ENCODE results near the gene CCT6A. TPM values are rescaled to one million over a fixed set of nuclear protein-coding genes. Genes with fewer than 3 reads are reported as not detected.
"Not testable (repeated sequence)": the region's sequence is repeated elsewhere in the genome, so short reads cannot be mapped to it uniquely, and the experiment has no call there.

Gene CCT6A
- total RNA-seq, 2 experiments from 2014 or later, result 31.8 to 33.0 TPM

GRCh38 chr7:56079450-56080185, 28.1 kb downstream of the CCT6A start:
- ATAC-seq (ENCODE audit: poor library complexity), result no peak
- POLR2A ChIA-PET, result no interaction called here
- no peak for DNase-seq

GRCh38 chr7:56080726-56081435, 29.3 kb downstream of the CCT6A start:
- DNase-seq; H3K27me3 ChIP-seq (ENCODE audit: control insufficient read depth in 1 of 2, insufficient read depth in 2 of 2, low read length in 2 of 2); H3K27ac ChIP-seq (ENCODE audit: low read depth in 1 of 2, low read length in 2 of 2); H3K9me3 ChIP-seq (ENCODE audit: control insufficient read depth in 1 of 2, insufficient read depth in 1 of 2, low read length in 2 of 2); H3K4me1 Mint-ChIP-seq (ENCODE audit: low read depth); H3K4me3 Mint-ChIP-seq; H3K27me3 Mint-ChIP-seq; ATAC-seq (ENCODE audit: poor library complexity); H3K9me3 Mint-ChIP-seq; H3K4me3 ChIP-seq (ENCODE audit: low read length); POLR2A ChIA-PET; intact Hi-C loops (cut with DNase I, micrococcal nuclease); H3K27ac Mint-ChIP-seq; CTCF ChIA-PET; H3K4me1 ChIP-seq (ENCODE audit: insufficient read depth, low read length): not testable (repeated sequence)
- peaks cover 51% of the 10 kb centered on the region for H3K36me3 Mint-ChIP-seq (ENCODE audit: low read depth)
- H3K36me3 ChIP-seq (ENCODE audit: insufficient read depth, low read length), result peaks cover 35% of the 10 kb centered on the region

More at GRCh38 chr7:56079450-56080185, 28.1 kb downstream of the CCT6A start:
- H3K27me3 Mint-ChIP-seq, result no peaks in the 10 kb centered on the region
- CTCF ChIA-PET, result no interaction called here
- H3K9me3 Mint-ChIP-seq, result no peaks in the 10 kb centered on the region
- H3K4me1 Mint-ChIP-seq (ENCODE audit: low read depth), result no peaks in the 10 kb centered on the region
- H3K9me3 ChIP-seq (ENCODE audit: control insufficient read depth in 1 of 2, insufficient read depth in 1 of 2, low read length in 2 of 2), result no peaks in the 10 kb centered on the region
- H3K4me3 Mint-ChIP-seq, result no peak overlapping the region
- H3K27ac ChIP-seq (ENCODE audit: low read depth in 1 of 2, low read length in 2 of 2), result no peak overlapping the region
- peaks cover 49% of the 10 kb centered on the region for H3K36me3 Mint-ChIP-seq (ENCODE audit: low read depth)
- H3K36me3 ChIP-seq (ENCODE audit: insufficient read depth, low read length), result peaks cover 38% of the 10 kb centered on the region
- peaks cover 3% of the 10 kb centered on the region for H3K4me1 ChIP-seq (ENCODE audit: insufficient read depth, low read length)
- H3K27me3 ChIP-seq (ENCODE audit: control insufficient read depth in 1 of 2, insufficient read depth in 2 of 2, low read length in 2 of 2), result no peaks in the 10 kb centered on the region
- intact Hi-C loops (cut with DNase I, micrococcal nuclease), result no loop called here
- TF ChIP-seq, protein P1, sequence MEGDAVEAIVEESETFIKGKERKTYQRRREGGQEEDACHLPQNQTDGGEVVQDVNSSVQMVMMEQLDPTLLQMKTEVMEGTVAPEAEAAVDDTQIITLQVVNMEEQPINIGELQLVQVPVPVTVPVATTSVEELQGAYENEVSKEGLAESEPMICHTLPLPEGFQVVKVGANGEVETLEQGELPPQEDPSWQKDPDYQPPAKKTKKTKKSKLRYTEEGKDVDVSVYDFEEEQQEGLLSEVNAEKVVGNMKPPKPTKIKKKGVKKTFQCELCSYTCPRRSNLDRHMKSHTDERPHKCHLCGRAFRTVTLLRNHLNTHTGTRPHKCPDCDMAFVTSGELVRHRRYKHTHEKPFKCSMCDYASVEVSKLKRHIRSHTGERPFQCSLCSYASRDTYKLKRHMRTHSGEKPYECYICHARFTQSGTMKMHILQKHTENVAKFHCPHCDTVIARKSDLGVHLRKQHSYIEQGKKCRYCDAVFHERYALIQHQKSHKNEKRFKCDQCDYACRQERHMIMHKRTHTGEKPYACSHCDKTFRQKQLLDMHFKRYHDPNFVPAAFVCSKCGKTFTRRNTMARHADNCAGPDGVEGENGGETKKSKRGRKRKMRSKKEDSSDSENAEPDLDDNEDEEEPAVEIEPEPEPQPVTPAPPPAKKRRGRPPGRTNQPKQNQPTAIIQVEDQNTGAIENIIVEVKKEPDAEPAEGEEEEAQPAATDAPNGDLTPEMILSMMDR (IDR thresholded peaks at IDR 0.05), result no peak
- no peak overlapping the region for H3K27ac Mint-ChIP-seq
- no peak overlapping the region for H3K4me3 ChIP-seq (ENCODE audit: low read length)

GRCh38 chr7:56081626-56082340, 30.2 kb downstream of the CCT6A start:
- POLR2A ChIA-PET, result no interaction called here
- intact Hi-C loops (cut with DNase I, micrococcal nuclease), result no loop called here
- CTCF ChIA-PET, result no interaction called here

More at GRCh38 chr7:56081626-56082340, 30.2 kb downstream of the CCT6A start:
- Mint-ChIP-seq H3K4me3 (no peak overlapping the region), H3K4me1 (ENCODE audit: low read depth) (no peaks in the 10 kb centered on the region), H3K27ac (no peak overlapping the region), H3K9me3 (no peaks in the 10 kb centered on the region), H3K27me3 (no peaks in the 10 kb centered on the region), H3K36me3 (ENCODE audit: low read depth) (peaks cover 52% of the 10 kb centered on the region)
- DNase-seq, result no peak
- H3K9me3 ChIP-seq (ENCODE audit: control insufficient read depth in 1 of 2, insufficient read depth in 1 of 2, low read length in 2 of 2), result no peaks in the 10 kb centered on the region
- peaks cover 31% of the 10 kb centered on the region for H3K36me3 ChIP-seq (ENCODE audit: insufficient read depth, low read length)
- TF ChIP-seq, protein P1 (IDR thresholded peaks at IDR 0.05), result no peak
- no peaks in the 10 kb centered on the region for H3K27me3 ChIP-seq (ENCODE audit: control insufficient read depth in 1 of 2, insufficient read depth in 2 of 2, low read length in 2 of 2)
- no peak overlapping the region for H3K4me3 ChIP-seq (ENCODE audit: low read length)
- no peak overlapping the region for H3K27ac ChIP-seq (ENCODE audit: low read depth in 1 of 2, low read length in 2 of 2)
- no peaks in the 10 kb centered on the region for H3K4me1 ChIP-seq (ENCODE audit: insufficient read depth, low read length)
- ATAC-seq (ENCODE audit: poor library complexity), result no peak

All from CD4-positive, alpha-beta T cell (primary cell).